Measurements from ENCODE around the gene SMCO4. TPM values are rescaled to one million over a fixed set of nuclear protein-coding genes. Genes with fewer than 3 reads are reported as not detected.

Gene SMCO4
- total RNA-seq, 1 experiment from 2014 or later, result 6.1 TPM

DNA sequence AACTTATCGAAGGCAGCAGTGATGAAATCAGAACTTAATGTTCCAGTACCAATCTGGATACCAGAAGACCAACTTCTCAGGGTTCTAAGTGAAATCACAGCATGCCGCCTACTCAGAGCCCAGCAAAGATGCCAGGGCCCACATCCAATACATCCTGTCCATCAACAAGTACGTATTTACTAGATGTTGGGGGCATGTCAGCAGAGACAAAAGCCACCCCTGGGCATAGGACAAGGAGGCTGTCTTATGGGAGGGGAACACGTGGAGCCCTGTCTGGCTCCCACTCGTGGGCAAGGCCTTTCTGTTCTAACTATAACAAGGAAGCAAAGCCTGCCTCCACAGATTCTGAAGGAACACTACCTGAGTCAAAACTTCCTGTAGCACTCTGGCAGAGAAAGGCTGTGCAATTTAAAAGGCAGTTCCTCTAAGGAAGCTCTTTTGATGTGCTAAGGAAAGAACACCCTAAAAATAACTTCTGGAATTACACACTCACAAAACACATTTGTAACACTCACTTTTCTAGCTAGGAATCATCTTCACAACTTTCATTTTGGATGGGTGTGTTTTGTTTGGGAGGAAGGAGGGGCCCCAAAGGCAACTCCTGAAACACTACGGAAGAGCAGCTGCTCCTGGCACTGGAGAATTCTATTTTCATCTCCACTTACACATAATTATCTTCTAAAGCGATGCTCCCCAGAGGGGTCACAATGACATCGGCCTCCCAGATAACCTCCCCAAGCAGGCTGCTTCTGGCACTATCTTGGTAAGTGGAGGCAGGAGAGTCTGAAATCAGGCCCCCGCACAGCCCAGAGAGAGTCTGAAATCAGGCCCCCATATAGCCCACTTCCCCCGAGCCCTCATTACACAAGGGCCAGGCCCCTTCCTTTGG is 14.2 kb downstream of the SMCO4 start:
- DNase-seq (ENCODE audit: low spot score), result no peak

DNA sequence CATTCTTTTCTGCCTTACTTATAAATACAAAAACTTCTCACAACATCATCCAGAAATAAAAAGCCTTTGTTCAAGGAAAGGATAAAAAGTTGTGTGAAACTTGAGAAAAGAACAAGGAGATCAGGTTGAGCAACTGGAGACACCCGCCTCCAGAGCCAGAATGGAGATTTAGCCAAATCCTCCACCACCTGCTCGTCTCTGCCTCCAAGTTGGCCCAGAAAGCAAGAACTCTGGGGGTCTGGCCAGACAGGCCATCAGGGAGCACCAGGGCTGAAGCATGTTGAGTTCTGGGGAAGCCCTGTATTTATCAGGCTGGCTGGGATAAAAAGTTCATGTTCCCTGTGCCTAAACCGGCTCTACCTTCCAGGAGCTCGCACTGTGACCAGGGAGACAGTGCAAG is 14.9 kb downstream of the SMCO4 start:
- no peak for DNase-seq (ENCODE audit: low spot score)

- DNase-seq (ENCODE audit: low spot score), result no peak
Measured at GRCh38 chr11:93526641-93527583, 16.3 kb downstream of the SMCO4 start.

- DNase-seq (ENCODE audit: low spot score), result no peak
Measured at GRCh38 chr11:93526346-93526633, 16.9 kb downstream of the SMCO4 start.

DNA sequence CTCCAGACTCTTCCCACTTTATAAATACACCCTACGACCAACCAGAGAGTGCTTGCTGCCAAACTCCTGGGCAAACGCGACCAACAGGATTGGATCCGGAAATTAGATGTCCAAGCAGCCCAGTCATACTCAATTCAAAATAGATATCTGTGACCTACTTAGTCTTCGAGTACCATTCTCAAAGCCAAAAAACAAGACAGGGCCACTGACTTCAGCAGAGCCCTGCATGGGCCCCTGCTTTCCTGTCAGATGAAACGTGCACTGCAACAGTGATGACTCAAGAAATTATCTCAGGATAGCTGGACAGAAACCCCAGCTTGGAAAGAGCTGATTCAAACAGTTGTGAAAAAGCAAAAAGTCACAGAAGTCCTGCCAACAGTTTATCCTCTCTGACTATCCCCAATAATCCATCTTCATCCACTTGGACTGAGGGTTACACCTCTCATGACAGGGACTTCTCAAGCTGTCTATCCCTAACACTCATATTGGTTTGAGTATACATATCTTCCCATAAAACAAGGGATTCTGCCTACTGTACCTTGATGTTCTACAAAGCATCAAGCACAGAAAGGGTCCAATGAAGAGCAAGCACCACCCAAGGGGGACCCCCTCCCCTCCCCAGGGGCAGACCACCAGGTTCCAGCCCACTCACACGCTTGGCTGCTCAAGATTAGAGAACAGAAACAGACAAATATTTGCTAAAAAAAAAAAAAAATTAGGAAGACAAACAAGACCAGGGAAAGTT is 17.4 kb downstream of the SMCO4 start:
- DNase-seq (ENCODE audit: low spot score), result no peak

- DNase-seq (ENCODE audit: low spot score), result no peak
Measured at GRCh38 chr11:93524858-93525257, 18.3 kb downstream of the SMCO4 start.

DNA sequence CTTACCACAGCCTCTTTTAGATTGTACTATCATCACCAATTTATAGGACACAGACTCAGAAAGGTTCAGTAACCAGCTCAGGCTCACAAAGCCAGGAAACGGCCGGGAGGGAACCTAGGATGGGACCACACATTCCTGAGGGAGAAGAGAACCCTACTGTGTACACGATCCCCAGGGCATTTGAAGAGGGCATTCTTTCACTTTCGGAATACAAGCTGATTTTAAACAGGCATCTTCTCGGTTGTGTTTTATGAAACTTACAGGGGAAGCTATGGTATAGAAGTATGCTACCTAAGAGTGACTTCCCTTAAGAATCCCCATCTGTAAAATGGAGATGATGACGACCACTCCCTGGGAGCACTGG is 19.0 kb downstream of the SMCO4 start:
- DNase-seq (ENCODE audit: low spot score), result no peak

DNA sequence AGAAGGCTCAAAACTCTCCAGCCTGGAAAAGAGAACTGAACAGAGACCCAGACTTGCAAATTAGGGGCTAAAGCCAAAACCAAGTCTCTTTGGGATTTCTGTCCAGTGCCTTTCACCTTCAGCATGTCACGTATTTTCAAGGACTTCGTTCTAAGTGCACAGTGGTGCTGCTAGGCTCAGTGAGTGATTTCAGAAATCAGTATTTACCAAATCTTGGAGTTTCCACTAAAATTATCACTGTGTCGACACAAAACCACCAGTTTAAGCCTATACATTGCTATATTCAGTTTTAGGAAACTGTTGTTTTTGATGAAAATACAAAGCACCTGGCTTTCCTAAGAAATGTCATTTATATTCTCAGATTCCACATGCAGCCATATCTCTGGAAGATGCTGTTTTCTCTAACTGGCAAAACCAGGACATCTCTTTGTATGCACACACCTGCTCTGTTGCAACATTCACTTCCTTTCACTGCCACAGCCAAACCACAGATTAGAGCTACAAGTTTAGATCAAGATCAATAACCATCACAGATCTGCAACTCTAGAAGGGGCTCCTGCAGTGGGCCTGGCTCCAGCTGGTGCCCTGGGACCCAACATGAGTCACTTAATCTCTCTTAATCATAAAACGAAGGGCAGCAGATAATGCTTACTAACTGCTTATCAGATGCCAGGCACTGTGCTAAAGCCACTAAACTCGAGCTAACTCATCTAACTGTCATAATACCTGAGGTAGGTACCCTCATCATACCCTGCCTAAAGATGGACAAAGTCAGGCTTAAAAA is 22.3 kb downstream of the SMCO4 start:
- DNase-seq (ENCODE audit: low spot score), result no peak

GRCh38 chr11:93519179-93519578 is 24.0 kb downstream of the SMCO4 start:
- DNase-seq (ENCODE audit: low spot score), result no peak

GRCh38 chr11:93518081-93518480 is 25.1 kb downstream of the SMCO4 start:
- DNase-seq (ENCODE audit: low spot score), result no peak

DNA sequence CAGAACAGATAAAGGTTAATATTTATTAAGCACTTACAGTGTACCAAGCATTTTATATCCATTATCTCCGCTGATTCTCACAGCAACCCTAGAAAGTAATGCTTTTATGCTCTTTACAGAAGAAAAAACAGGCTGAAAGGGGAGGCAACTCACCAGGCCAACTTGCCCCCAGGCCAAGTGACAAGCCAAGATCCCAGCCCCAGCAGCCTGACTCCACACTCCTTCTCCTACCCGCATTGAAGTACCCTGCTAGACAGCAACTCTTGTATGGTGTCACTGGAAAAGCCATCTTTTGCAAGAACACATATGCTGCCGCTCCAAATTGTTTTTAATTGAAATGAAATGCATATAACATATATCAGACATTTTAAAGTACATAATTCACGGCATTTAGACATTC is 25.6 kb downstream of the SMCO4 start:
- DNase-seq (ENCODE audit: low spot score), result no peak

- DNase-seq (ENCODE audit: low spot score), result no peak
Measured at GRCh38 chr11:93517041-93517440, 26.1 kb downstream of the SMCO4 start.

GRCh38 chr11:93515441-93516025 is 27.7 kb downstream of the SMCO4 start:
- DNase-seq (ENCODE audit: low spot score), result no peak

DNA sequence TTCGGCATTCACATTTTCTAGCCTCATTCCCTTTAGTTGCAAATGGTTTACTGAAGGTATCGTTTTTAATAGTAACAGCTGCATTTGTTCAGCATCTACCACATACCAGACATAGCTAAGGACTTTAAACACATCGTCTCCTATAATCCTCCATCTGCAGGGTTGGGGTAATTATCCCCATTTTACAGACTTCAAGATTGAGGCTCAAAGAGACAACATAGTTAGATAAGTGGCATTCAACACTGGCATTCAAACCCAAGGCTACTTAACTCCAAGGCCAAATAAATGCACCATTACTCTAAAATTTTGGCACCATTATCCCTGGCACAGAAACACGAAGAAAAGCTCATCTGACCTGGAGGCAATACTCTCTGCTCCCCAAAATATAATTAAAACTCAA is 28.5 kb downstream of the SMCO4 start:
- no peak for DNase-seq (ENCODE audit: low spot score)

GRCh38 chr11:93513772-93514171 is 29.4 kb downstream of the SMCO4 start:
- DNase-seq (ENCODE audit: low spot score), result no peak

GRCh38 chr11:93512949-93513667 is 30.1 kb downstream of the SMCO4 start:
- DNase-seq (ENCODE audit: low spot score), result no peak

DNA sequence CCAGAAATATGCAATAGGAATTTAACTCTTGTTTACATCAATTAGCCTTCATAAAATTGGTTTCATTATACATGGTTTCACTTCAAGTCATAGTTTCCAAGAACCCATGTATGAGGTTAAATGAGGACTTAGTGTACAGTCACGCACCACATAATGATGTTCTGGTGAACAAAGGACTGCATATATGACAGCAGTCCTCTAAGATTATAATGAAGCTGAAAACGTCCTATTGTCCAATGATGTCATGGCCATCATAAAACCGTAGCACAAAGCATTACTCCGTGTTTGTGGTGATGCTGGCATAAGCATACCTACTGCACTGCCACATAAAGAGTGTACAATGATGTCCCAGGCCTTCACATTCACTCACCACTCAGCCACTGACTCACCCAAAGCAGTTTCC is 31.1 kb downstream of the SMCO4 start:
- DNase-seq (ENCODE audit: low spot score), result no peak

DNA sequence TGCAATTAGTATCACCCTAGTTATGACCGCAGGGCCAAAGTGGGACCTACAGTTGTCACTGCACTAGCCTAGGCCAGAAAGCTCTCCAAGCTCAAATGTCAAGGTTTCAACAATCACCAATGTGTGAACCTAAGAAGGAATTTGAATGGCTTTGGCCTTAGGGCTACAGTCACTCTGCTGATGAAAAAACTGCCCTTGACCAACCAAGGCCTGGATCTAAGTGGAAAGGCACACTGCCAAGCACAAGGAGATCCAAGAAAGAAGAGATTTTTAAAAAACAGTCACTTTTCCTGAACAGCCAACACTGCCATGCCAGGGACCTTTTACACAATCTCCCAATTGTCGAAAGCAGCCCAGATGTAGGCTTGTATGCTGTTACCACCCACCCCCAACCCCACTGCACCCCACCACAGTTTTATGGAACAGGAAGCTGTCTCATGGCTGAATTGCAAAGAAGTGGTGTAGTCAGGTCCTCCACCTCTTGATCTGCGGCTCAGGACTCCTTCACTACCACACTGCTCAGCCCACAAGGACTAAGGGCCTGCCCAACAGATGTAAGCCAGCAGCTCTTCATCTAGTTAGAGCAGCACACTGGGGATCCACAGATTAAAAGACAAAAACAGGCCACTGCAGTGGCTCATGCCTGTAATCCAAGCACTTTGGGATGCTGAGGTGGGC is 32.9 kb downstream of the SMCO4 start:
- DNase-seq (ENCODE audit: low spot score), result no peak

DNA sequence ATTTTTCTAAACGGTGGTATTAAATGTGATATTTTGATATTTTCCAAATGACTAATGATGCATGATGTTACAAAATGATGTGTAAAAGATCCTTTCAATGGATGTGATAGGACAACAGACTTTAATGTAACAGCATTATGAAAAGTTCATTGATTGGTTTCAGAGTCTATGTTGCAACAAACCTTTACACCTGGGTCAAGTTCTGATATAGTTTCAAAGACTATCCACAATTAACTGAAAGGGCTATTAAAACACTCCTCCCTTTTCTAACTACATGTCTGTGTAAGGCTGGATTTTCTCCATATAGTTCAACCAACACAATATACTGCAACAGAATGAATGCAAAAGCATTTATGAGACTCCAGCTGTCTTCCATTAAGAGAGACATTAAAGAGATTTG is 35.7 kb downstream of the SMCO4 start:
- no peak for DNase-seq (ENCODE audit: low spot score)

- DNase-seq (ENCODE audit: low spot score), result no peak
Measured at GRCh38 chr11:93505703-93506102, 37.5 kb downstream of the SMCO4 start.
